Vagina (tissue), 2 donors: ENCODE measurements around the gene IFNG. TPM values are rescaled to one million over a fixed set of nuclear protein-coding genes. Genes with fewer than 3 reads are reported as not detected.

Experiments used
- DNase-seq, 2 donors: peaks; one replicate each; pipeline ENCODE4 v3.0.0-alpha.2; 2017; ENCODE audit errors: extremely low spot score in 2 of 2
- H3K27ac ChIP-seq: fragments of 200-600 bp; sonication (generic); one replicate; pipeline ENCODE4 v1.5.1; 2019
- H3K27me3 ChIP-seq: fragments of 200-600 bp; sonication (generic); one replicate; pipeline ENCODE4 v1.5.1; 2019
- H3K36me3 ChIP-seq, 2 donors: fragments of 200-600 bp; sonication (generic); one replicate each; pipeline ENCODE4 v1.5.1; 2017 to 2019
- H3K4me1 ChIP-seq: fragments of 200-600 bp; sonication (generic); one replicate; pipeline ENCODE4 v1.5.1; 2019
- H3K4me3 ChIP-seq, 2 donors: fragments of 200-600 bp; sonication (generic); 1 replicate in 1 of 2; 2 replicates in 1 of 2; pipeline ENCODE4 v1.5.1; 2016 to 2019
- H3K9me3 ChIP-seq: fragments of 200-600 bp; sonication (generic); one replicate; pipeline ENCODE4 v1.5.1; 2019
- CTCF ChIP-seq, 3 experiments: fragments of 450-650 bp in 2 of 3; fragments of 200-600 bp in 1 of 3; sonication (generic) in 1 of 3; IDR thresholded peaks; one replicate each; pipeline ENCODE4 v1.5.1; 2017 to 2019; ENCODE audit warnings: antibody characterized with exemption in 3 of 3, mild to moderate bottlenecking in 2 of 3, moderate library complexity in 2 of 3
- POLR2A ChIP-seq, 2 donors: fragments of 450-650 bp; IDR thresholded peaks; one replicate each; pipeline ENCODE4 v1.6.1; 2017; ENCODE audit warnings: antibody characterized with exemption in 2 of 2, mild to moderate bottlenecking in 2 of 2, moderate library complexity in 2 of 2
- POLR2AphosphoS5 ChIP-seq, 2 donors: sonication (generic); formaldehyde crosslinking; IDR thresholded peaks; one replicate each; pipeline ENCODE4 v1.9.0; 2017; ENCODE audit warnings: antibody characterized with exemption in 2 of 2, mild to moderate bottlenecking in 2 of 2, low read depth in 1 of 2; ENCODE audit not compliant: insufficient read depth in 1 of 2
- intact Hi-C: fragments of 100-400 bp; cut with DNase I; formaldehyde crosslinking; loops from one replicate; pipeline ENCODE4 v1.15.1; 2023
- total RNA-seq: library from RNA; depleted of rRNA; stranded (reverse); fragments of >200 nt; gene quantifications from one replicate; pipeline ENCODE4 v1.2.3, GENCODE V29; 2016

IFNG gene
- total RNA-seq, 1 donor from 2014 or later = not detected

GRCh38 chr12:68185598-68185997 is 26.1 kb upstream of the IFNG start:
- intact Hi-C loops = no loop called here
- Histone ChIP-seq H3K36me3 (no peaks in the 10 kb centered on the region), H3K4me3 (no peak overlapping the region), H3K27ac (no peak overlapping the region), H3K9me3 (no peaks in the 10 kb centered on the region), H3K4me1 (no peaks in the 10 kb centered on the region), H3K27me3 (no peaks in the 10 kb centered on the region)
- TF ChIP-seq POLR2A (IDR thresholded peaks at IDR 0.05) (no peak), CTCF (IDR thresholded peaks at IDR 0.05) (no peak), POLR2AphosphoS5 (IDR thresholded peaks at IDR 0.05; ENCODE audit: insufficient read depth in 1 of 2, low read depth in 1 of 2) (no peak)
- DNase-seq = no peak

- no peak overlapping the region for H3K4me3 ChIP-seq
- no peak for TF ChIP-seq CTCF (IDR thresholded peaks at IDR 0.05)
- no peak for TF ChIP-seq POLR2AphosphoS5 (IDR thresholded peaks at IDR 0.05; ENCODE audit: insufficient read depth in 1 of 2, low read depth in 1 of 2)
- no peak for TF ChIP-seq POLR2A (IDR thresholded peaks at IDR 0.05)
- no peaks in the 10 kb centered on the region for H3K36me3 ChIP-seq
- DNase-seq = no peak
- no peak overlapping the region for H3K27ac ChIP-seq
- H3K9me3 ChIP-seq = no peaks in the 10 kb centered on the region
- H3K27me3 ChIP-seq = no peaks in the 10 kb centered on the region
- no peaks in the 10 kb centered on the region for H3K4me1 ChIP-seq
- intact Hi-C loops = no loop called here
Observed at GRCh38 chr12:68180792-68181744, 21.5 kb upstream of the IFNG start.

GRCh38 chr12:68178774-68179439 is 19.4 kb upstream of the IFNG start:
- no peaks in the 10 kb centered on the region for H3K4me1 ChIP-seq

GRCh38 chr12:68178184-68178583 is 18.6 kb upstream of the IFNG start:
- Histone ChIP-seq H3K4me3 (no peak overlapping the region), H3K4me1 (no peaks in the 10 kb centered on the region), H3K36me3 (no peaks in the 10 kb centered on the region), H3K27me3 (no peaks in the 10 kb centered on the region), H3K27ac (no peak overlapping the region), H3K9me3 (no peaks in the 10 kb centered on the region)
- TF ChIP-seq POLR2AphosphoS5 (IDR thresholded peaks at IDR 0.05; ENCODE audit: insufficient read depth in 1 of 2, low read depth in 1 of 2) (no peak), POLR2A (IDR thresholded peaks at IDR 0.05) (no peak), CTCF (IDR thresholded peaks at IDR 0.05) (no peak)
- DNase-seq = no peak
- intact Hi-C loops = no loop called here

More at GRCh38 chr12:68178774-68179439, 19.4 kb upstream of the IFNG start:
- no peak for DNase-seq
- Histone ChIP-seq H3K27me3 (no peaks in the 10 kb centered on the region), H3K36me3 (no peaks in the 10 kb centered on the region), H3K4me3 (no peak overlapping the region), H3K27ac (no peak overlapping the region), H3K9me3 (no peaks in the 10 kb centered on the region)
- no peak for TF ChIP-seq POLR2AphosphoS5 (IDR thresholded peaks at IDR 0.05; ENCODE audit: insufficient read depth in 1 of 2, low read depth in 1 of 2)
- TF ChIP-seq POLR2A (IDR thresholded peaks at IDR 0.05) = no peak
- TF ChIP-seq CTCF (IDR thresholded peaks at IDR 0.05) = no peak
- intact Hi-C loops = no loop called here
